Duodenal mucosa (tissue), 2 donors: Measurements from ENCODE around the gene NUDCD2.
"Not testable (repeated sequence)": the region's sequence is repeated elsewhere in the genome, so short reads cannot be mapped to it uniquely, and the experiment has no call there.

Source experiments
- H3K27ac ChIP-seq: one replicate; pipeline ENCODE4 v1.7.0; 2013; ENCODE audit warnings: low read depth, low read length
- H3K27me3 ChIP-seq, 2 donors: one replicate each; pipeline ENCODE4 v1.7.0; 2013; ENCODE audit warnings: low read length in 2 of 2, control low read depth in 1 of 2; ENCODE audit not compliant: insufficient read depth in 2 of 2, control insufficient read depth in 1 of 2
- H3K36me3 ChIP-seq, 2 donors: one replicate each; pipeline ENCODE4 v1.7.0; 2013; ENCODE audit warnings: low read length in 2 of 2, control low read depth in 1 of 2; ENCODE audit not compliant: insufficient read depth in 2 of 2, control insufficient read depth in 1 of 2
- H3K4me1 ChIP-seq, 2 donors: one replicate each; pipeline ENCODE4 v1.7.0; 2013; ENCODE audit warnings: low read length in 2 of 2, control low read depth in 1 of 2; ENCODE audit not compliant: insufficient read depth in 2 of 2, control insufficient read depth in 1 of 2
- H3K4me3 ChIP-seq, 2 donors: one replicate each; pipeline ENCODE4 v1.7.0; 2013; ENCODE audit warnings: low read length in 2 of 2, low read depth in 1 of 2
- H3K9ac ChIP-seq, 2 donors: one replicate each; pipeline ENCODE4 v1.7.0; 2013; ENCODE audit warnings: low read length in 2 of 2, low read depth in 1 of 2
- H3K9me3 ChIP-seq, 2 donors: one replicate each; pipeline ENCODE4 v1.7.0; 2013; ENCODE audit warnings: low read length in 2 of 2, control low read depth in 1 of 2; ENCODE audit not compliant: control insufficient read depth in 1 of 2

NUDCD2 gene

GRCh38 chr5:163407034-163407655, 52.8 kb downstream of the NUDCD2 start:
- no peak overlapping the region for H3K9ac ChIP-seq
- no peaks in the 10 kb centered on the region for H3K36me3 ChIP-seq
- H3K27me3 ChIP-seq, result no peaks in the 10 kb centered on the region
- no peaks in the 10 kb centered on the region for H3K9me3 ChIP-seq
- H3K4me1 ChIP-seq, result no peaks in the 10 kb centered on the region
- H3K4me3 ChIP-seq, result no peak overlapping the region
- H3K27ac ChIP-seq, result no peak overlapping the region

- no peaks in the 10 kb centered on the region for H3K4me1 ChIP-seq
- H3K4me3 ChIP-seq, result no peak overlapping the region
- no peaks in the 10 kb centered on the region for H3K27me3 ChIP-seq
- H3K36me3 ChIP-seq, result no peaks in the 10 kb centered on the region
- H3K27ac ChIP-seq, result no peak overlapping the region
- H3K9ac ChIP-seq, result no peak overlapping the region
- no peaks in the 10 kb centered on the region for H3K9me3 ChIP-seq
Measured at GRCh38 chr5:163404364-163405173, 55.3 kb downstream of the NUDCD2 start.

- Histone ChIP-seq H3K4me1 (peaks cover 0 to 7% of the 10 kb centered on the region in 2 donors), H3K27me3 (no peaks in the 10 kb centered on the region), H3K27ac (no peak overlapping the region), H3K36me3 (no peaks in the 10 kb centered on the region), H3K4me3 (no peak overlapping the region), H3K9me3 (no peaks in the 10 kb centered on the region), H3K9ac (no peak overlapping the region)
Measured at GRCh38 chr5:163402007-163402406, 57.9 kb downstream of the NUDCD2 start.

GRCh38 chr5:163401271-163401670, 58.6 kb downstream of the NUDCD2 start:
- no peaks in the 10 kb centered on the region for H3K27me3 ChIP-seq
- no peak overlapping the region for H3K4me3 ChIP-seq
- H3K27ac ChIP-seq, result no peak overlapping the region
- peaks cover 0 to 7% of the 10 kb centered on the region in 2 donors for H3K4me1 ChIP-seq
- no peaks in the 10 kb centered on the region for H3K36me3 ChIP-seq
- H3K9me3 ChIP-seq, result no peaks in the 10 kb centered on the region
- H3K9ac ChIP-seq, result no peak overlapping the region

GRCh38 chr5:163399923-163400322, 60.0 kb downstream of the NUDCD2 start:
- no peak overlapping the region for H3K9ac ChIP-seq
- peaks cover 0 to 7% of the 10 kb centered on the region in 2 donors for H3K4me1 ChIP-seq
- no peaks in the 10 kb centered on the region for H3K9me3 ChIP-seq
- no peaks in the 10 kb centered on the region for H3K27me3 ChIP-seq
- no peak overlapping the region for H3K4me3 ChIP-seq
- no peaks in the 10 kb centered on the region for H3K36me3 ChIP-seq
- H3K27ac ChIP-seq, result no peak overlapping the region

- no peak overlapping the region for H3K4me3 ChIP-seq
- H3K4me1 ChIP-seq, result peaks cover 0 to 7% of the 10 kb centered on the region in 2 donors
- no peaks in the 10 kb centered on the region for H3K36me3 ChIP-seq
- no peak overlapping the region for H3K9ac ChIP-seq
- no peaks in the 10 kb centered on the region for H3K27me3 ChIP-seq
- H3K9me3 ChIP-seq, result no peaks in the 10 kb centered on the region
- no peak overlapping the region for H3K27ac ChIP-seq
Measured at GRCh38 chr5:163397354-163397753, 62.5 kb downstream of the NUDCD2 start.

- not testable (repeated sequence) for H3K9me3 ChIP-seq, H3K4me1 ChIP-seq, H3K36me3 ChIP-seq, H3K9ac ChIP-seq, H3K27ac ChIP-seq, H3K4me3 ChIP-seq, H3K27me3 ChIP-seq
Measured at GRCh38 chr5:163396818-163397340, 63.0 kb downstream of the NUDCD2 start.
